Activated CD8-positive, alpha-beta memory T cell treated with anti-CD3 and anti-CD28 coated beads, Interleukin-2, amount 50 U/mL, for 1 hour (primary cell): ENCODE measurements around the gene C19orf85.
"Not testable (repeated sequence)": the region's sequence is repeated elsewhere in the genome, so short reads cannot be mapped to it uniquely, and the experiment has no call there.

Source experiments
- DNase-seq: peaks from one replicate; pipeline ENCODE4 v3.0.0-alpha.2; 2020; ENCODE audit errors: extremely low read depth

The C19orf85 gene

GRCh38 chr19:55459551-55459949 lies 5.0 kb downstream of the C19orf85 start:
- DNase-seq = no peak

- no peak for DNase-seq
These were observed 6.7 kb downstream of the C19orf85 start for GRCh38 chr19:55457683-55458457.

- DNase-seq = no peak
These were observed 8.2 kb downstream of the C19orf85 start for GRCh38 chr19:55456347-55456746.

- DNase-seq = no peak
These were observed 8.8 kb downstream of the C19orf85 start for GRCh38 chr19:55455576-55456235.

- no peak for DNase-seq
These were observed 9.7 kb downstream of the C19orf85 start for GRCh38 chr19:55454787-55455243.

GRCh38 chr19:55453511-55454260 lies 10.9 kb downstream of the C19orf85 start:
- DNase-seq = no peak

GRCh38 chr19:55452749-55453346 lies 11.7 kb downstream of the C19orf85 start:
- no peak for DNase-seq

- DNase-seq = no peak
These were observed 12.4 kb downstream of the C19orf85 start for GRCh38 chr19:55451965-55452748.

GRCh38 chr19:55451163-55451964 lies 13.2 kb downstream of the C19orf85 start:
- no peak for DNase-seq

- no peak for DNase-seq
These were observed 15.1 kb downstream of the C19orf85 start for GRCh38 chr19:55449469-55449868.

- not testable (repeated sequence) for DNase-seq
These were observed 16.4 kb downstream of the C19orf85 start for GRCh38 chr19:55448175-55448490.

GRCh38 chr19:55447421-55448174 lies 17.0 kb downstream of the C19orf85 start:
- DNase-seq = no peak

- no peak for DNase-seq
These were observed 18.5 kb downstream of the C19orf85 start for GRCh38 chr19:55446060-55446459.

- no peak for DNase-seq
These were observed 19.9 kb downstream of the C19orf85 start for GRCh38 chr19:55444646-55445045.

- no peak for DNase-seq
These were observed 20.6 kb downstream of the C19orf85 start for GRCh38 chr19:55443824-55444480.

GRCh38 chr19:55443045-55443823 lies 21.3 kb downstream of the C19orf85 start, which contains the start of gene SHISA7:
TSS of gene SHISA7 (minus strand) at chr19:55443300. CDS start at chr19:55442863, 437 bp downstream.
- DNase-seq = no peak

GRCh38 chr19:55442372-55442961 lies 22.1 kb downstream of the C19orf85 start:
- no peak for DNase-seq
